ENCODE data around the gene MRTFB. TPM values are rescaled to one million over a fixed set of nuclear protein-coding genes. Genes with fewer than 3 reads are reported as not detected.

MRTFB gene
- total and polyA plus RNA-seq, 2 donors (not counting 3 experiments of a cell fraction or from before 2014, with no cell fraction given) = 19.6 to 49.5 TPM

- DNase-seq (ENCODE audit: low read depth, low spot score) (no peak), FAIRE-seq (no peak)
- ChIA-PET CTCF (interaction anchor here (1.0 to 2.0 kb wide), 3 partner anchors 9 to 164 kb away, joined by 3 to 6 read pairs (median 4); no protein-coding TSS in a partner anchor), POLR2A (no interaction called here)
- H3K4me3 ChIP-seq (replicated peaks in 1 of 3; ENCODE audit: insufficient read depth in 1 of 3, low read depth in 1 of 3, low read length in 3 of 3) = no peak overlapping the region
- no peaks in the 10 kb centered on the region for H3K9me3 ChIP-seq (replicated peaks; ENCODE audit: control insufficient read depth, insufficient read depth, low read length)
- peaks cover 17% of the 10 kb centered on the region for H3K79me2 ChIP-seq (ENCODE audit: control insufficient read depth, insufficient read depth, low read length)
- no peak overlapping the region for H3K27ac ChIP-seq (ENCODE audit: insufficient read depth, low read depth, low read length)
- H3K4me2 ChIP-seq (ENCODE audit: insufficient read depth, low read length) = no peak overlapping the region
- H2AFZ ChIP-seq (ENCODE audit: low read depth, low read length) = no peak overlapping the region
- H3K27me3 ChIP-seq (ENCODE audit: control insufficient read depth in 2 of 2, insufficient read depth in 2 of 2, low read length in 2 of 2) = no peaks in the 10 kb centered on the region
- peaks cover 4% of the 10 kb centered on the region for H4K20me1 ChIP-seq (replicated peaks; ENCODE audit: control insufficient read depth, extremely low read depth, insufficient read depth, low read length)
- dilution Hi-C loops (cut with MboI; ENCODE audit: extremely low pct_ligation_motif_present, low sequenced_read_pairs) (no loop called here), intact Hi-C loops (cut with micrococcal nuclease) (no loop called here)
- BruUV-seq (replicated peaks) = no TSS peak
- H3K9me1 ChIP-seq (replicated peaks; ENCODE audit: control insufficient read depth, extremely low read depth, insufficient read depth, low read length) = no peaks in the 10 kb centered on the region
- H3K9ac ChIP-seq (replicated peaks; ENCODE audit: extremely low read depth, insufficient read depth, low read length) = no peak overlapping the region
- H3K4me1 ChIP-seq (ENCODE audit: control insufficient read depth, extremely low read depth, insufficient read depth, low read length) = peaks cover 7% of the 10 kb centered on the region
- no peak for TF ChIP-seq EZH2 (IDR thresholded peaks at IDR 0.05; ENCODE audit: borderline replicate concordance, low read depth, low read length, severe bottlenecking)
- TF ChIP-seq GATA2 (IDR thresholded peaks at IDR 0.05; ENCODE audit: insufficient read depth, insufficient read length, low read depth, low read length) = no peak
- TF ChIP-seq FOS (IDR thresholded peaks at IDR 0.05; ENCODE audit: borderline replicate concordance, insufficient read depth, low read length) = no peak
- H3K36me3 ChIP-seq (ENCODE audit: control insufficient read depth in 2 of 2, extremely low read depth in 1 of 2, insufficient read depth in 2 of 2, low read length in 2 of 2) = peaks cover 3 to 5% of the 10 kb centered on the region in 2 experiments
Measured at GRCh38 chr16:14087590-14088154, 16.6 kb downstream of the MRTFB start.

GRCh38 chr16:14088155-14088753 is 17.1 kb downstream of the MRTFB start:
- Histone ChIP-seq H3K9ac (replicated peaks; ENCODE audit: extremely low read depth, insufficient read depth, low read length) (no peak overlapping the region), H4K20me1 (replicated peaks; ENCODE audit: control insufficient read depth, extremely low read depth, insufficient read depth, low read length) (peaks cover 4% of the 10 kb centered on the region), H3K9me3 (replicated peaks; ENCODE audit: control insufficient read depth, insufficient read depth, low read length) (no peaks in the 10 kb centered on the region), H3K4me3 (replicated peaks in 1 of 3; ENCODE audit: insufficient read depth in 1 of 3, low read depth in 1 of 3, low read length in 3 of 3) (no peak overlapping the region), H3K27me3 (ENCODE audit: control insufficient read depth in 2 of 2, insufficient read depth in 2 of 2, low read length in 2 of 2) (no peaks in the 10 kb centered on the region), H3K27ac (ENCODE audit: insufficient read depth, low read depth, low read length) (no peak overlapping the region), H3K4me1 (ENCODE audit: control insufficient read depth, extremely low read depth, insufficient read depth, low read length) (peaks cover 12% of the 10 kb centered on the region), H3K36me3 (ENCODE audit: control insufficient read depth in 2 of 2, extremely low read depth in 1 of 2, insufficient read depth in 2 of 2, low read length in 2 of 2) (peaks cover 1 to 4% of the 10 kb centered on the region in 2 experiments), H2AFZ (ENCODE audit: low read depth, low read length) (no peak overlapping the region), H3K4me2 (ENCODE audit: insufficient read depth, low read length) (no peak overlapping the region), H3K9me1 (replicated peaks; ENCODE audit: control insufficient read depth, extremely low read depth, insufficient read depth, low read length) (no peaks in the 10 kb centered on the region), H3K79me2 (ENCODE audit: control insufficient read depth, insufficient read depth, low read length) (peaks cover 16% of the 10 kb centered on the region)
- no peak for FAIRE-seq
- ChIA-PET CTCF (interaction anchor here (2.0 kb wide), 1 partner anchor 14 kb away, joined by 6 read pairs; no protein-coding TSS in a partner anchor), POLR2A (no interaction called here)
- dilution Hi-C loops (cut with MboI; ENCODE audit: extremely low pct_ligation_motif_present, low sequenced_read_pairs) (no loop called here), intact Hi-C loops (cut with micrococcal nuclease) (no loop called here)
- no peak for TF ChIP-seq MAX (IDR thresholded peaks at IDR 0.05; ENCODE audit: insufficient read depth, insufficient read length)
- TF ChIP-seq POLR2A (IDR thresholded peaks at IDR 0.05; ENCODE audit: low read depth, low read length) = no peak
- TF ChIP-seq MYC (IDR thresholded peaks at IDR 0.05; ENCODE audit: low read depth, low read length) = no peak
- no peak for TF ChIP-seq POLR2AphosphoS5 (IDR thresholded peaks at IDR 0.05; ENCODE audit: insufficient read depth, low read depth, low read length)
- no peak for TF ChIP-seq JUN (IDR thresholded peaks at IDR 0.05; ENCODE audit: borderline replicate concordance, insufficient read depth, insufficient read length, low read depth)
- no peak for TF ChIP-seq FOS (IDR thresholded peaks at IDR 0.05; ENCODE audit: borderline replicate concordance, insufficient read depth, low read length)
- TF ChIP-seq CTCF (IDR thresholded peaks at IDR 0.05; ENCODE audit: extremely low read depth in 1 of 2, insufficient read depth in 1 of 2, low read depth in 1 of 2, low read length in 2 of 2) = no peak
- no peak for TF ChIP-seq EZH2 (IDR thresholded peaks at IDR 0.05; ENCODE audit: borderline replicate concordance, low read depth, low read length, severe bottlenecking)
- no peak for TF ChIP-seq GATA2 (IDR thresholded peaks at IDR 0.05; ENCODE audit: insufficient read depth, insufficient read length, low read depth, low read length)
- no peak for DNase-seq (ENCODE audit: low read depth, low spot score)
- no TSS peak for BruUV-seq (replicated peaks)

Measured in endothelial cell of umbilical vein (primary cell).